Measurements from ENCODE around the gene CREG2.

The CREG2 gene

DNA sequence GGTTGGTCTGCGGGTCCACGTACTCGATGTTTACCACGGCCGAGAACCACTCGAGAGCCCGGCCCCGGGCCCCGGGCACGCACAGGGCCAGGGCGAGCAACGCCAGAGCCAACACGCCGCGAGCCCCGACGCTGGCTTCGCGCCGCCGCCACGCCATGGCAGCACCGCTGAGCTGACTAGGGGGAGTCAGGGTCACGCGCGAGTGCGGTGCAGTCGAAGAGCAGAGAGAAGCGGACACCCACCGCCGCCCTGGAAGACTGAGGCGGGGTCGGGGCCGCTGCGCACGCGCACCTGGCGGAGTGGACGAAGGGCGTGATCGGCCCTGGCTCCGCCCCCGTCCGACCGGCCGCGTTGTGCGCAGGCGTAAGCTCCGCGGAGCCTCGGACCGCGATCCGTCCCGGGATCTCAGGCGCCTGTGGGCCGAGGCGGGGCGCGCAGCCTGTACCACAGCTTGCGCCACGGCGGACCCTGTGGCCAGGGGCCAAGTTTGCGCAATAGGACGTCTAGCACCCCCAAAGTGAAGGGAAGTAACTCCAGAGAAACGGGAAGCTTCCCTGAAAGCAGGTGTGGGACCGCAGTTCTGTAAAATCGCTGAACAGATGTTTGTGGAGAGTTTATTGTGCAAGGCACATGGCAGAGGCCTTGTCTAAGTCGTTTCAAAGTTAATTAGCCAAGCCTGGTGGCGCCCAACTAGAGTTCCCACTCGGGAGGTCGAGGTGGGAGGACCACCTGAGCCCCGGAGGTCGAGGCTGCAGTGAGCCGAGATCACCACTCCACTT, 78.7 kb downstream of the CREG2 start, which contains the start of gene RNF149:
TSS of gene RNF149 (minus strand) at position 270 of the 779 bp plus-strand sequence. CDS start at position 157, 113 bp downstream.
- TF ChIP-seq, protein P1, sequence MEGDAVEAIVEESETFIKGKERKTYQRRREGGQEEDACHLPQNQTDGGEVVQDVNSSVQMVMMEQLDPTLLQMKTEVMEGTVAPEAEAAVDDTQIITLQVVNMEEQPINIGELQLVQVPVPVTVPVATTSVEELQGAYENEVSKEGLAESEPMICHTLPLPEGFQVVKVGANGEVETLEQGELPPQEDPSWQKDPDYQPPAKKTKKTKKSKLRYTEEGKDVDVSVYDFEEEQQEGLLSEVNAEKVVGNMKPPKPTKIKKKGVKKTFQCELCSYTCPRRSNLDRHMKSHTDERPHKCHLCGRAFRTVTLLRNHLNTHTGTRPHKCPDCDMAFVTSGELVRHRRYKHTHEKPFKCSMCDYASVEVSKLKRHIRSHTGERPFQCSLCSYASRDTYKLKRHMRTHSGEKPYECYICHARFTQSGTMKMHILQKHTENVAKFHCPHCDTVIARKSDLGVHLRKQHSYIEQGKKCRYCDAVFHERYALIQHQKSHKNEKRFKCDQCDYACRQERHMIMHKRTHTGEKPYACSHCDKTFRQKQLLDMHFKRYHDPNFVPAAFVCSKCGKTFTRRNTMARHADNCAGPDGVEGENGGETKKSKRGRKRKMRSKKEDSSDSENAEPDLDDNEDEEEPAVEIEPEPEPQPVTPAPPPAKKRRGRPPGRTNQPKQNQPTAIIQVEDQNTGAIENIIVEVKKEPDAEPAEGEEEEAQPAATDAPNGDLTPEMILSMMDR (IDR thresholded peaks at IDR 0.05; ENCODE audit: borderline replicate concordance, insufficient read depth, low read depth, low read length), result 0 out of 2 replicates have a peak, but pooled peaks have one; percentile 6
- peak within 1 kb of the TSS; percentile 64 for H3K4me3 ChIP-seq (ENCODE audit: low read depth, low read length)

DNA sequence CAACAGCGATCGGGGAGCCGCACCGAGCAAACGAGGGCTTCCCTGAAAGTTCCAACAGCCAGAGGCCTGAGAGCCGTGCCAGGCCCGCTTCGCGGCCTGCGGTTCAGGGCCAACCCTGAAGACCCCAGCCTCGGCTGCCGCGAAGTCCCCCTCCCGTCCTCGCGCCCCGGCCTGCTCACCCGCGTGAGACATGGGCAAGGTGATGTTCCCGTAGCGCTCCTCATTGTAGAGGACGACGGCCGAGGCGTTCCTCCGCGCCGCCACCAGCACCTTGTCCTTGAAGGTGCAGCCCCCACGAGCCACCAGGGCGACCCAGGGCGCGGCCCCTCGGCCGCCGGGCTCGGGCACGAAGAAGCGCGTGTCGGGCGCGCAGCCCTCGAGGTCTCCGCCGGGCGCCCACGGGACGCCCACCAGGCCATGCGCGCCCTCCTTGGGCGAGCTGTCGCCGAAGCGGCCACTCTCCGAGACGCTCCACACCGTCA, 79.3 kb downstream of the CREG2 start:
- TF ChIP-seq, protein P1 (IDR thresholded peaks at IDR 0.05; ENCODE audit: borderline replicate concordance, insufficient read depth, low read depth, low read length), result no peak
- H3K4me3 ChIP-seq (ENCODE audit: low read depth, low read length), result peak overlapping the region; percentile 64

DNA sequence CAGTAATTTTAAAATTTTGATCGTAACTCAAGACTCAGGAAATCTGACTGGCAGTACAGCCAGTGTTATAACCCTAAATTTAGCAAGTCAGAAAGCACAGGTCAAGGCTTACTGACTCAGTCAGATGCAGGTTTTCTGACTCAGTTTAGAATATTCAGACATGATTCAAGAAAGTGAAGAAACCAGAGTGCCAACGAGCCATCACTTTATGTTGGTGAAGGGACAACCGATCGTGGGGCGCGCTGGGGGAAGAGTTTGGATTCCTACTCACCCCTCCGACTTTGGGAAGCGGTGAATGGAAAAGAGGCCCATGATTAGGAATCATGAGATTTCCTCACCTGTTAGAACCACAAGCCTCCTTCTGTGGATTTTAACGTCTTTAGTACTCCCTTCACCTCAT, 79.8 kb downstream of the CREG2 start:
- TF ChIP-seq, protein P1 (IDR thresholded peaks at IDR 0.05; ENCODE audit: borderline replicate concordance, insufficient read depth, low read depth, low read length), result no peak

DNA sequence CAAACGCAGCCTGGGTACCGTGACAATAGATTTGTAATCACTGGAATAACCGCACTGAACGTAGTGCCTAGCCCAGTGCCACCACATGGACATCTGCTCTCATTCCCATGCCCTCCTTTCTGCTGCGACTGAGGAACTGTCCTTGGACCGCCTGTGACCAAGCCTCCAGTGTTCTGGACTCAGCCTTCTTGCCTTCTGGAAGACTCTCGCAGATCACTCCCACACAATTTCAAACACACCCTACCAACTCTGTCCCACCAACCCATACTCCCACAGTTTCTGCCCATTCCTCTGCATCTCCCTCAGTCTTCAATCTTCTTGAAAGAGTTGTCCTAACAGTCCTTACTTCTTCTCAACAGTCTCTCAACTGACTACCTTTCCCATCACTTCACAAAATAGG, 80.9 kb downstream of the CREG2 start:
- TF ChIP-seq, protein P1 (IDR thresholded peaks at IDR 0.05; ENCODE audit: borderline replicate concordance, insufficient read depth, low read depth, low read length), result no peak
- peak overlapping the region; percentile 43 for H3K4me3 ChIP-seq (ENCODE audit: low read depth, low read length)

More for the DNA sequence above, 79.8 kb downstream of the CREG2 start:
- H3K4me3 ChIP-seq (ENCODE audit: low read depth, low read length), result peak overlapping the region; percentile 64

DNA sequence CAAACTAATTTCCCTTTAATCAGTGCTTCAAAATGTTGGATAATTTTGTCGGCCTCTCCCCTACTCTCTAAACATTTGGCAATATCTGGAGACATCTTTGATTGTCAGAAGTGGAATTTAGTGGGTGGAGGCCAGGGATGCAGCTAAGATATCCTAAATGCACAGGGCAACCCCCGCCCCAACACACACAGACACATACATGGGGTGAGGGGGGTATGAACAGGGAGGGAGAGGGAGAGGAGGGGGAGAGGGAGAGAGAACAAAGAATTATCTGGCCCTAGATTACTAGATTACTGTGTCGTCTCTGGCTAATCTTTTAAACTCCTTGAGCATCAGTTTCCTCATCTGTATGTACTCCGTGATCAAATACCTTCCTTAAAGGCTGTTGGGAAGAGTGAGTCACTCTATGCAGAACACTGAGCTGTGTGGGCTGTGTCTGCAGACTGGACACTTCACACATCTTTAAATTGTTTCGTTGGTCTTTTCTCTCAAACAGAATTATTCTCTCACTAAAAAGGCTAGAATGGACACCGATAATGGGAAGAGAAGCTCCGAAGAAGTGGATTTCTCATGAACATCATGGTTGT, 81.7 kb downstream of the CREG2 start:
- TF ChIP-seq, protein P1 (IDR thresholded peaks at IDR 0.05; ENCODE audit: borderline replicate concordance, insufficient read depth, low read depth, low read length), result no peak
- no peak overlapping the region for H3K4me3 ChIP-seq (ENCODE audit: low read depth, low read length)

DNA sequence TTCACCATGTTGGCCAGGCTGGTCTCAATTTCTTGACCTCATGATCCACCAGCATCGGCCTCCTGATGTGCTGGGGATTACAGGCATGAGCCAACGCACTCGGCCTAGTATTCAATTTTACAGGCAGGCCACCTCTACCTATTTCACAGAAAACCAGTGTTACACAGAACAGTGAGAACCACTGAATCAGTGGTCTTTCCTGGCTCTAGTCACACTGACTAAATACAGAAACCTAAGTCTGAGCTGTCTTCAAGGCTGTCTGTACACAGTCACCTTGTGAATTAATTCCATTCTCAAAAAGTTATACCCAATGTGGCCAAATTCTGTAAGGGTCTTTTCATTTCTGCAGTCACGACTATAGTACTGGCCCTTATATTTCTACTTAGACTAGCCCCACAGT, 82.3 kb downstream of the CREG2 start:
- no peak overlapping the region for H3K4me3 ChIP-seq (ENCODE audit: low read depth, low read length)
- TF ChIP-seq, protein P1 (IDR thresholded peaks at IDR 0.05; ENCODE audit: borderline replicate concordance, insufficient read depth, low read depth, low read length), result no peak
